Right renal pelvis (tissue), 4 donors: ENCODE measurements around the gene SCO1. TPM values are rescaled to one million over a fixed set of nuclear protein-coding genes. Genes with fewer than 3 reads are reported as not detected.
"Not testable (repeated sequence)": the region's sequence is repeated elsewhere in the genome, so short reads cannot be mapped to it uniquely, and the experiment has no call there.

Experiments
- DNase-seq, 4 donors: peaks; one replicate each; pipeline ENCODE4 v3.0.0-alpha.2; 2013; ENCODE audit warnings: low read depth in 4 of 4, low spot score in 3 of 4, missing footprints in 1 of 4
- polyA plus RNA-seq, 4 donors: library from polyadenylated mRNA; unstranded; fragments of 120-200 nt; gene quantifications; one replicate each; pipeline ENCODE4 v1.2.1, GENCODE V29; 2013; ENCODE audit not compliant: insufficient read length in 4 of 4

Gene SCO1
- 10 to 100 TPM; 39.3 to 42.3 (median 40.6) TPM for polyA plus RNA-seq

DNA sequence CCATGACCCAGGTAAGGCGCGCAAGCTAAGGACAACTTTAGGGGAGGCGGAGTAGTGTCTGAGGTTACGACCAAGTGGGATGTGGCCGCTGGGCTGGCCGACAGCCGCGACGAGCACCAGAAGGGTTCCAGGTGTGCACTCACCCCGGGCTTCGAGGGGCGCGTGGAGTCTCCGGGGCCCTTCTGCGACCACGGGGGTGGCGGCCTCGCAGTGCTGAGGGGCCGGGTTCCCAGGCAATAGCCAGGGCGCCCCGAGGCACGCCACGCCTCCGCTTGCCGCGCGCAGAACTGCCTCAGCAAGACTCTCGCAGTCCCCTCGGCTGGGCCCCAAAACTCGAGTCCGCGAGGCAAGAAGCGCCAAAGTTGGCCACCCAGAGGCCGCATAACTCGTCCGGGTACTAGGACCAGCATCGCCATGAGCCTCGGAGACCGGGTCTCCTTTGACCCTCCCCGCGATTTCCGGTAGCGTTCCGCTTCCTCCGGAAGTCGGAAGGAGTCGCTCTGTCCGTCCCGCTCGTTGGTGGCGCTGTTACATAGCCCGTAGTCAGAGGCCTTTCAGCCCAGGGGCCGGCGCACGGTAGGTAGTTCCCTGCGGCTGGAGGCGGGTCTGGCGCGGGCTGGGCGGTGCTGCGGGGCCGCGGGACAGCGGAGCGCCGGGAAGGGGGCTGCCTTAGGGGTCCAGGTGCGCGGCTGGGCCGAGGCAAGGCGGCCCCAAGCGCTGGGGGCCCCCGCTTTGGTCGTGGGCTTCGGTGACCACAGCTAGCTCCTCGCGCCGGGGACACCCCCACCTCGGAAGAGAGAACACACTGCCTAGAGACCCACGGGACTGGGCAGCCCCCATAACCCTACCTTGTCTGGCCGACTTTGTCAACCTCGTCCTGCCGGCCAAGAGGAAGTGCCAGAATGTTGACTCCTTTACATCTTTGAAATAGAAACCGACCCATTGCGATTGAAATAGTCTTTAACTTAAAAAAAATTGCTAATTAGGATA, at the start of gene SCO1, which contains the start of gene ADPRM:
Gene SCO1 (minus strand): TSS at position 442 of the 990 bp plus-strand sequence. CDS start 26 bp downstream, at position 416.
Gene ADPRM (plus strand): TSS at position 503 of the 990 bp plus-strand sequence. CDS start 7,333 bp downstream, outside the sequence.
- DNase-seq: peak; percentile 86 to 93 (median 90)

DNA sequence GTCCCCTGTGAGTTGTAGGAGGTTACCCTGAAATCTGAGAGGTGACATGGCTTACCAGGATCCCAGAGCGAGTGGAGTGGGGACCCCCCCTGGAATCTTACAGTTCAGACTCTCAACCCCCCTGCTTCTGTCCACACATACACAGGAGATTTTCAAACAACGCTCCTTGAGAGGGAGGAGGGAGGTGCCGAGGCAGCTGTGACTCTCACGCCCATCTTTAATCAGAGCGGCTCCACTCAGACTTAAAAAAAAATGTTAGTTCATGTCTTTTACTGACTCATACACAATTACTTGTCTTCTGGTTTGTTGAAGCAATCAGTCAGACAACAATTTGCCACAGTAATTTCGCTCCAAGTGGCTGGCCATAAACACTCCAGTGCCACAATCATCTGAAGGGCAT, 47.9 kb upstream of the SCO1 start:
- DNase-seq: no peak

GRCh38 chr17:10744501-10745000, 47.2 kb upstream of the SCO1 start:
- no peak for DNase-seq

DNA sequence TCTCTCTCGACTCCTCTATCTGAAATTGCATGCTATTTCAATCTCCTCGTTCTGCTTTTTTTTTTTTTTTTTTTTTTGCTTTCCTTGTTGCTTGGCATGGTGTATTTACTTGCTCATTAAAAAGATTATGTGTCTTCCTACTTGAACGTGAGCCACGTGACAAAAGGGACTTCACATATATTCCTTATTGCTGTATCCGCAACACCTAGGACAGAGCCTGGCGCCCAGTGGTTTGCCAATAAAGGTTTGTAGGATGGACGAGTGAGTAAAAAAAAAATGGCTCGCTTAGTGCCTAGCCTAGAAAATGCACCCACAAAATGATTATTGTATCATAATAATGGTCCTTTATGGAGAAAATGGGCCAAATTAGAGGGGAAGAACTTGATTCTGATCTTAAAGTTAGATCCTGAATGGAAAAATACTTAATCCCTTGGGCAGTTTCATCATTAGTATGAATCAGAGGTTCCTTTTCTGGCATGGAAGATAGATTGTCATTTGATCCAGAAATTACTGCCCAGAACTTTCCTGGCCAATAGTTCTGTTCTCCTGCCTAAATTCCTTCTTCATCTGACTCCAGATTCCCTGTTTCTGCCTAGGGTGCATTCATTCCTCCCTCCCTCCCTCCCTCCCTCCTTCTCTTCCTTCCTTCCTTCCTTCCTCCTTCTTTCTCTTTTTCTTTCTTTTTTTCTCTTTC, 46.1 kb upstream of the SCO1 start:
- DNase-seq: no peak

DNA sequence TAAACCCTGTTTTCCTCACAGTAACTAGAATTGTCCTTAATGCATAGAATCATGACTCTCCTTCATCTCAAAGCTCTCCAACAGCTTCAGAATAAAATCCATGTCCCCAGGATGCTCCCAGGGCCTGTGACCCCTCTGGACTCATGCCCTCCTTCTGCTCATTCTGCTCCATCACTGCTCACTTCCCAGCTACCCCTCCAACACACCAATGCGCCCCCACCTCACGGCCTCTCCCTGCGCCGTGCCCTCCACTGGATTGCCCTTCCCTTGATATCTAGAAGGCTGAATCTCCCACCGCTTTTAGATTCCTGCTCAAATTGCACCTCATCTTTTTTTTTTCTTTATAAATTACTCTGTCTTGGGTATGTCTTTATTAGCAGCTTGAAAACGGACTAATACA, 45.1 kb upstream of the SCO1 start:
- DNase-seq: no peak

DNA sequence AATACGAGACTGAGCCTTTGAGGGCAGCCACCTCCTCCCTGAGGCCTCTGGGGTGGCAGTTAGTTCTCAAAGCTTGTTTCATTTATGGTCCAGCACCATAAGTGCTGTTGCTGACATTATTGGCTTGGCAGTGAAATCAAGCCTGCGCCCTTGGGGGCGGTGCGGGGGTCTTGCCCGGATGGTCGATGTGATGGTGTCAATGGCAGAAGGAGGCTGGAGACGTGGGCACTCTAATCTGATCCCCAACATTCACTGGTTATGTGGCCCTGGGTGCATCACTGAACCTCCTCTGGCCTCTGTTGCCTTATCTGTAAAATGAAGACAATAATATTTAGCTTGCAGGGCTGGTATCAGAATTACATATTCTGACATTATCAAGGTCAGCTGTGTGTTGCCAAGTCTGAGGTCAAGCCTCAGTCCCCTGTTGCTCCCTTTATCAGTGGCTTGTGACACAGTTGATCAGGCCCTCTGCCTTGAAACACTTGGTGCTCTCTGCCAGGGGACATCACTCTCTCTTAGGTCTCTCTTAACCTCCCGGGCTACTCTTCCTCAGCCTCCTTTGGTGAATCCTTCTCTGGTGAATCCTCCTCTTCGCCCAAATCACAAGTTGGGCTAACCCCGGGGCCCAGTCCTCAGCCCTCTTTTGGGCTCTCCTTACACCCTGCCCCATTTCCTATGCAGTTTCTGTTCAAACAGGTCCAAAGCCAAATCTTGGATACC, 44.2 kb upstream of the SCO1 start:
- DNase-seq: no peak

DNA sequence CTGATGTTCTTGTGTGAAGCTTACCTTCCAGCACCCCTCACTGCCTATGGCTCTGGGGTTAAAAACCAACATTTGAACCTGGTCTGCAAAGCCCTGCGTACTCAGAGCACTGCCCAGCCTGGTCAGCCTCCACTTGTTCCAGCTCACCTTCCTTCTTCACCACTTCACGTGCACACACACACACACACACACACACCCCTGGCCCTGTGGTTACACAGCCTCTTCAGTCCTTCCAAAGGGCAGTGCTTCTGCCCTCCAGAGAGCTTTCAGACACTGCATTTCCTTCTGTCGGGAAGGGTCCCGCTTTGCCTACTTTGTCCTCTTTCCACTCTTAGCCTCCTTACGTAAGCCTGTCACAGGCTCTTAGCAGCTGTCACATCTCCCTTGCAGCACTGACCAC, 42.1 kb upstream of the SCO1 start:
- DNase-seq: no peak

DNA sequence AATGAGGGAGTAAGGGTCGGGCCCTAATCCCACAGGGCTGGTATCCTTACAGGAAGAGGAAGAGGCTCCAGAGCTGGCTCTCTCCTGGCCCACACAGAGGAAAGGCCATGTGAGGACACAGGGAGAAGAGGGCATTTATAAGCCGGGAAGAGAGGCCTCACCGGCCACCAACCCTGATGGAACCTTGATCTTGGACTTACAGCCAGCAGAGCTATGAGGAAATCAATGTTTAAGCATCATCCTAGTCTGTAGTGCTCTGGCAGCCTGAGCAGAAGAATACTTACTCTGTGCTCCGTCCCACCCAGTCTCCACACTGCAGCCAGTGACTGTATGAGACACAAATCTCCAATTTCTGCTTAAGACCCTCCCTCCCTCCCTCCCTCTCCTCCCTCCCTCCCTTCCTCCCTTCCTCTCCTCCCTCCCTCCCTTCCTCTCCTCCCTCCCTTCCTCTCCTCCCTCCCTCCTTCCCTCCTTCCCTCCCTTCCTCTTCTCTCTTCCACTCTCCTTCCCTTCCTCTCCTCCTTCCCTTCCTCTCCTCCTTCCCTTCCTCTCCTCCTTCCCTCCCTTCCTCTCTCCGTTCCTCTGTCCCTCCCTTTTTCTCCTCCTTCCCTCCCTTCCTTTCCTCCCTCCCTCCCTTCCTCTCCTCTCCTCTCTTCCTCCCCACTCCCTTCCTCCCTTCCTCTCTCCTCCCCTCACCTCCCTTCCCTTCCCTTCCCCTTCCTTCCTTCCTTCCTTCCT, 41.4 kb upstream of the SCO1 start:
- no peak for DNase-seq

DNA sequence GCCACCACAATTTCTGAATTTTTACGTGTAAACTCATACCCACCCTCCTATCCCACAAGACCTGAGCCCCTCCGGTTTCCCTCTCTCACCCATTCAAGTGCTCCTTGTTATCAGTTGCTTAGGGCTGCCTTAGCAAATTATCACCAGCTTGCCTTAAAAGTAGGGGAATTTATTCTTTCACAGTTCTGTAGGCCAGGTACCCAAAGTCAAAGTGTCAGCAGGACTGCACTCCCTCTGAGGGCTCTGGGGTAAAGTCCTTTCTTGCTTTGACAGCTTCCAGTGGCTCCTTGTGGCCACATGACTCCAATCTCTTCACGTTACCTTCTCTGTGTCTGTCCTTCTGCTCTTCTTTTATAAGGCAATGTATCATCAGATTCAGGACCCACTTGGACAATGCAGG, 40.4 kb upstream of the SCO1 start:
- DNase-seq: no peak

DNA sequence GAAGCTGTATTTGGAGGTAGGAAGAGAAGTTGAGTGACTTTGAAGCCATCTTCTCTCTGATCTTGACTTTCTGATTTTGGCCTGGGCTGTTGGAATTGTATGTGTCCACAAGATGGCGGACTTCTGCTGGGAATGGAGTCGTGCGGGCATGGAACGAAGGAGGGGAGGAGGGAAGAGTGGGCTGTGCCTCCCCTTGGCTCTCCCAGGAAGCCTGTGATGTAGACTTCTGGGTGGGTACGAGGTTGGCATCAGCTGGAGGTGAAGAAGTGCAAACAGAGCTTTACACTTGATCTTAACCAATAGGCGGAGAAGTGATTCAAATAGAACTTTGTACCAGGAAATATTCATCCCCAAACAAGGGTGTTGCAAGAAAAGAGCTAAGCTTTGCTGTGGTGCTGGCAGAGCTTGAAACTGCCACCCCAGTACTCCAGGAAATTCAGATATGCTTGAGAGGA, 39.9 kb upstream of the SCO1 start:
- peak in 3 of 4 donors; percentile 38 to 46 (median 41) for DNase-seq

- no peak for DNase-seq
These were observed 38.5 kb upstream of the SCO1 start for GRCh38 chr17:10735821-10736220.

GRCh38 chr17:10735251-10735650, 37.9 kb upstream of the SCO1 start:
- DNase-seq: no peak

- no peak for DNase-seq
These were observed 36.3 kb upstream of the SCO1 start for GRCh38 chr17:10733666-10734065.

DNA sequence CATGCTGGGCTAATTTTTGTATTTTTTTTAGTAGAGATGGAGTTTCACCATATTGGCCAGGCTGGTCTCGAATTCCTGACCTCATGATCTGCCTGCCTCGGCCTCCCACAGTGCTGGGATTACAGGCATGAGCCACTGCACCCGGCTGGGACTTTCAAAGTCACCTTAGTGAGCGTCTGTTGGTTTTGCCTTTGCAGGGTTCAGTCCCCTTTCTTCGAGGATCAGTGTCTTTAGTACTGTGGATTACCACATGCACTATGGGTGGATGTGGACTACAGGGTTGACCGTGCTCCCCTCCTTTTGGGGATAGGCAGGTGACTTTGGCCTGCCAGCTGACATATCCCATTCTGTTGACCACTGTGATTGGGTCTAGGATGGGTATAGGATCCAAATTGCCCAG, 34.8 kb upstream of the SCO1 start:
- DNase-seq: not testable (repeated sequence)

GRCh38 chr17:10731408-10731879, 34.1 kb upstream of the SCO1 start:
- no peak for DNase-seq

DNA sequence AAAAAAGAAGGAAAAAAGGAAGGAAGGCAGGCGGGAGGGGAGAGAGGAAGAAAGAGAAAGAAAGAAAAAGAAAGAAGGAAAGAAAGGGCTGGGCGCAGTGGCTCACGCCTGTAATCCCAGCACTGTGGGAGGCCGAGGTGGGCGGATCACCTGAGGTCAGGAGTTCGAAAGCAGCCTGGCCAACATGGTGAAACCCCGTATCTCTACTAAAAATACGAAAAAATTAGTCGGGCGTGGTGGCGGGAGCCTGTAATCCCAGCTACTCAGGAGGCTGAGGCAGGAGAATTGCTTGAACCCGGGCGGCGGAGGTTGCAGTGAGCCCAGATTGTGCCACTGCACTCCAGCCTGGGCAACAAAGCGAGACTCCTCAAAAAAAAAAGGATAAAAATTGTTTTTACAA, 32.9 kb upstream of the SCO1 start:
- DNase-seq: not testable (repeated sequence)

- DNase-seq: peak; percentile 53 to 74 (median 56)
These were observed 32.2 kb upstream of the SCO1 start, which contains the start of gene TMEM220 for GRCh38 chr17:10729334-10730193. Gene TMEM220, minus strand, starts transcription at chr17:10730023. Its CDS starts 172 bp downstream, at chr17:10729851.

DNA sequence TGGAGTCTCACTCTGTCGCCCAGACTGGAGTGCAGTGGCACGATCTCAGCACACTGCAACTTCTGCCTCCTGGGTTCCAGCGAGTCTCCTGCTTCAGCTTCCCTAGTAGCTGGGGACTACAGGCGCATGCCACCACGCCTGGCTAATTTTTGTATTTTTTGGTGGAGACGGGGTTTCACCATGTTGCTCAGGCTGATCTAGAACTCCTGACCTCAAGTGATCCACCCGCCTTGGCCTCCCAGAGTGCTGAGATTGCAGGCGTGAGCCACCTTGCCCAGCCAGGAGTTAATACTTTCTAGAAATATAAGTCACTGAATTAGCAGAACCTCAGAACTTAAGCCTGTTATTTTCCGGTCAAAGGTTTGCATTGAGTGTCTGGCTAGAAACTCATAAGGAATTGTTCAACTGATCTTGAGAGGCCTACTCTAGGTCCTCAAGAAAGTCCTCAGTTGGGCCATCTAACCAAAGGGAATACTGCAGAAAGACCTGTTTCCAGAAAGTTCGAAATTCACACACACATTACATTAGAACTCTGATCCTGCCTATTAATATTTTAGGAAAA, 31.1 kb upstream of the SCO1 start:
- DNase-seq: no peak
